ENCODE measurements around the gene ABLIM3. TPM values are rescaled to one million over a fixed set of nuclear protein-coding genes. Genes with fewer than 3 reads are reported as not detected.

ABLIM3 gene
- polyA plus RNA-seq, 1 donor (not counting 4 experiments of a cell fraction or from before 2014, with no cell fraction given): 7.9 TPM

DNA sequence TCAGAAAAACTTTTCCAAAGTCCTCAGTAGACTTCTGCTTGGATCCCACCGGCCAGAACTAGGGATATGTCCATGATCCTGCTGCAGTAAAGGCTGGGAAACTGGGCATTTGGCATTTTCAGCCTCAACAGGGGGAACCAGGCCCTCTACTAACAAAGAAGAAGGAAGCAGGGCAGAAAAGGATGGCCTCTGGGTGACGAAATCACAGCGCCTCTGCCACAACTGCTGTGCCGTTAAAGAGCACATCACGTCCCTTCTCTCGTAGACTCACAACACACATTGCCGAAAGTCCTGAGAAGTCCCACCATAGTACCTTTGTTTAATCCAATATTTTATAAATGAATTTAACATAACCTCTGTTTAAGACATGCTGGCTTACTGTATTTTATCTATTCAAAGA, 120.0 kb downstream of the ABLIM3 start:
- no peak for DNase-seq (ENCODE audit: low read depth, low spot score)
- no peak for FAIRE-seq
- dilution Hi-C loops (cut with MboI; ENCODE audit: extremely low pct_ligation_motif_present, low sequenced_read_pairs): no loop called here
- no peaks in the 10 kb centered on the region for H3K9me3 ChIP-seq (ENCODE audit: control insufficient read depth, low read depth, low read length)
- no peak overlapping the region for H3K27ac ChIP-seq (ENCODE audit: control insufficient read depth, insufficient read depth, low read length)
- no peaks in the 10 kb centered on the region for H3K36me3 ChIP-seq (ENCODE audit: control insufficient read depth in 2 of 2, extremely low read depth in 1 of 2, insufficient read depth in 2 of 2, low read length in 2 of 2)
- peaks cover 5% of the 10 kb centered on the region for H3K4me1 ChIP-seq (ENCODE audit: control insufficient read depth, extremely low read depth, insufficient read depth, low read length)
- H3K9me1 ChIP-seq (ENCODE audit: control insufficient read depth, extremely low read depth, insufficient read depth, low read length): no peaks in the 10 kb centered on the region
- no peaks in the 10 kb centered on the region for H3K27me3 ChIP-seq (ENCODE audit: control insufficient read depth, extremely low read depth, insufficient read depth, low read length)
- no peak for TF ChIP-seq EZH2 (IDR thresholded peaks at IDR 0.05; ENCODE audit: low read length)
- TF ChIP-seq, protein P1, sequence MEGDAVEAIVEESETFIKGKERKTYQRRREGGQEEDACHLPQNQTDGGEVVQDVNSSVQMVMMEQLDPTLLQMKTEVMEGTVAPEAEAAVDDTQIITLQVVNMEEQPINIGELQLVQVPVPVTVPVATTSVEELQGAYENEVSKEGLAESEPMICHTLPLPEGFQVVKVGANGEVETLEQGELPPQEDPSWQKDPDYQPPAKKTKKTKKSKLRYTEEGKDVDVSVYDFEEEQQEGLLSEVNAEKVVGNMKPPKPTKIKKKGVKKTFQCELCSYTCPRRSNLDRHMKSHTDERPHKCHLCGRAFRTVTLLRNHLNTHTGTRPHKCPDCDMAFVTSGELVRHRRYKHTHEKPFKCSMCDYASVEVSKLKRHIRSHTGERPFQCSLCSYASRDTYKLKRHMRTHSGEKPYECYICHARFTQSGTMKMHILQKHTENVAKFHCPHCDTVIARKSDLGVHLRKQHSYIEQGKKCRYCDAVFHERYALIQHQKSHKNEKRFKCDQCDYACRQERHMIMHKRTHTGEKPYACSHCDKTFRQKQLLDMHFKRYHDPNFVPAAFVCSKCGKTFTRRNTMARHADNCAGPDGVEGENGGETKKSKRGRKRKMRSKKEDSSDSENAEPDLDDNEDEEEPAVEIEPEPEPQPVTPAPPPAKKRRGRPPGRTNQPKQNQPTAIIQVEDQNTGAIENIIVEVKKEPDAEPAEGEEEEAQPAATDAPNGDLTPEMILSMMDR (optimal IDR thresholded peaks at IDR 0.05 in 1 of 3, IDR thresholded peaks at IDR 0.05 in 1 of 3, conservative IDR thresholded peaks at IDR 0.05 in 1 of 3; ENCODE audit: extremely low read depth in 1 of 3, insufficient read depth in 2 of 3, low read length in 3 of 3): no peak
- H3K79me2 ChIP-seq (ENCODE audit: control insufficient read depth, insufficient read depth, low read length): no peaks in the 10 kb centered on the region
- no peak overlapping the region for H3K4me2 ChIP-seq (ENCODE audit: control insufficient read depth, extremely low read depth, insufficient read depth, low read depth, low read length)
- H3K4me3 ChIP-seq (ENCODE audit: control insufficient read depth in 2 of 3, extremely low read depth in 1 of 3, insufficient read depth in 2 of 3, low read depth in 1 of 3, low read length in 3 of 3): no peak overlapping the region
- H3K9ac ChIP-seq (ENCODE audit: control insufficient read depth, extremely low read depth, insufficient read depth, low read length): no peak overlapping the region
- no peak overlapping the region for H2AFZ ChIP-seq (ENCODE audit: control insufficient read depth, low read length)
- no peaks in the 10 kb centered on the region for H4K20me1 ChIP-seq (ENCODE audit: control insufficient read depth, extremely low read depth, insufficient read depth, low read length)

DNA sequence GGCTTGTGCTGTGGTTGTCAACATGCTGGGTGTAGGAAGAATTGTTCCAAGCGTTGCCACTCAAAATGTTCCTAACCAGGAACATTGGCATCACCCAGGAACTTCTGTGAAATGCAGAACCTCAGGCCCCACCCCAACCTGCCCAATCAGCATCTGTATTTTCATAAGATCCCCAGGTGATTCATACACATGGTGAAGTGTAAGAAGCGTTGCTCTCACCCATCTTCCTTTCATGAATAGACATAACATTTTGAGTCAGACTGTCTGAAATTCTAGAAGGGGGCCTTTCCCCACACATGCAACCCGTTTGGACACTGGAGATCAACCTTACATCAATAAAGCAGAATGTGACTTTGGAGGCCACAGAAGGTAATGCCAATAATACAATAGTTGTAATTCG, 121.0 kb downstream of the ABLIM3 start:
- Histone ChIP-seq H3K4me1 (ENCODE audit: control insufficient read depth, extremely low read depth, insufficient read depth, low read length) (peaks cover 5% of the 10 kb centered on the region), H3K27ac (ENCODE audit: control insufficient read depth, insufficient read depth, low read length) (no peak overlapping the region), H3K4me3 (ENCODE audit: control insufficient read depth in 2 of 3, extremely low read depth in 1 of 3, insufficient read depth in 2 of 3, low read depth in 1 of 3, low read length in 3 of 3) (no peak overlapping the region), H2AFZ (ENCODE audit: control insufficient read depth, low read length) (no peak overlapping the region), H3K4me2 (ENCODE audit: control insufficient read depth, extremely low read depth, insufficient read depth, low read depth, low read length) (no peak overlapping the region), H3K79me2 (ENCODE audit: control insufficient read depth, insufficient read depth, low read length) (no peaks in the 10 kb centered on the region), H3K36me3 (ENCODE audit: control insufficient read depth in 2 of 2, extremely low read depth in 1 of 2, insufficient read depth in 2 of 2, low read length in 2 of 2) (no peaks in the 10 kb centered on the region), H3K9ac (ENCODE audit: control insufficient read depth, extremely low read depth, insufficient read depth, low read length) (no peak overlapping the region), H3K27me3 (ENCODE audit: control insufficient read depth, extremely low read depth, insufficient read depth, low read length) (no peaks in the 10 kb centered on the region), H3K9me3 (ENCODE audit: control insufficient read depth, low read depth, low read length) (no peaks in the 10 kb centered on the region), H3K9me1 (ENCODE audit: control insufficient read depth, extremely low read depth, insufficient read depth, low read length) (no peaks in the 10 kb centered on the region), H4K20me1 (ENCODE audit: control insufficient read depth, extremely low read depth, insufficient read depth, low read length) (no peaks in the 10 kb centered on the region)
- FAIRE-seq (no peak), DNase-seq (ENCODE audit: low read depth, low spot score) (no peak)
- TF ChIP-seq, protein P1 (optimal IDR thresholded peaks at IDR 0.05 in 1 of 3, IDR thresholded peaks at IDR 0.05 in 1 of 3, conservative IDR thresholded peaks at IDR 0.05 in 1 of 3; ENCODE audit: extremely low read depth in 1 of 3, insufficient read depth in 2 of 3, low read length in 3 of 3): no peak
- TF ChIP-seq EZH2 (IDR thresholded peaks at IDR 0.05; ENCODE audit: low read length): no peak
- dilution Hi-C loops (cut with MboI; ENCODE audit: extremely low pct_ligation_motif_present, low sequenced_read_pairs): no loop called here
